ENCODE results near the gene RARG.
"Not testable (repeated sequence)": the region's sequence is repeated elsewhere in the genome, so short reads cannot be mapped to it uniquely, and the experiment has no call there.

Gene RARG

GRCh38 chr12:53176750-53177149, 55.3 kb downstream of the RARG start:
- TF ChIP-seq PAX5 (IDR thresholded peaks at IDR 0.05; ENCODE audit: insufficient read depth, low read length, severe bottlenecking) (no peak), POU2F2 (IDR thresholded peaks at IDR 0.05; ENCODE audit: low read depth, low read length) (no peak), POLR2A (IDR thresholded peaks at IDR 0.05; ENCODE audit: low read depth, low read length) (no peak)
- no peak for FAIRE-seq
- DNase-seq (ENCODE audit: insufficient read length, low spot score), result no peak

GRCh38 chr12:53174881-53175491, 57.0 kb downstream of the RARG start:
- TF ChIP-seq TAF1 (IDR thresholded peaks at IDR 0.05; ENCODE audit: low read depth, low read length), result no peak
- TF ChIP-seq POLR2AphosphoS5 (IDR thresholded peaks at IDR 0.05; ENCODE audit: low read depth, low read length), result no peak
- no peak for TF ChIP-seq SPI1 (IDR thresholded peaks at IDR 0.05; ENCODE audit: low read depth, low read length)
- TF ChIP-seq POU2F2 (IDR thresholded peaks at IDR 0.05; ENCODE audit: low read depth, low read length), result no peak
- TF ChIP-seq PAX5 (IDR thresholded peaks at IDR 0.05; ENCODE audit: insufficient read depth, low read length, severe bottlenecking), result no peak
- no peak for TF ChIP-seq POLR2A (IDR thresholded peaks at IDR 0.05; ENCODE audit: low read depth, low read length)
- no peak for DNase-seq (ENCODE audit: insufficient read length, low spot score)
- FAIRE-seq, result no peak

GRCh38 chr12:53173085-53173715, 58.8 kb downstream of the RARG start:
- FAIRE-seq, result no peak
- DNase-seq (ENCODE audit: insufficient read length, low spot score), result no peak
- TF ChIP-seq POU2F2 (IDR thresholded peaks at IDR 0.05; ENCODE audit: low read depth, low read length) (no peak), SPI1 (IDR thresholded peaks at IDR 0.05; ENCODE audit: low read depth, low read length) (no peak), POLR2AphosphoS5 (IDR thresholded peaks at IDR 0.05; ENCODE audit: low read depth, low read length) (no peak), PAX5 (IDR thresholded peaks at IDR 0.05; ENCODE audit: insufficient read depth, low read length, severe bottlenecking) (no peak), TAF1 (IDR thresholded peaks at IDR 0.05; ENCODE audit: low read depth, low read length) (no peak), POLR2A (IDR thresholded peaks at IDR 0.05; ENCODE audit: low read depth, low read length) (no peak)

- TF ChIP-seq SPI1 (IDR thresholded peaks at IDR 0.05; ENCODE audit: low read depth, low read length), result no peak
- no peak for TF ChIP-seq POLR2AphosphoS5 (IDR thresholded peaks at IDR 0.05; ENCODE audit: low read depth, low read length)
- no peak for TF ChIP-seq POU2F2 (IDR thresholded peaks at IDR 0.05; ENCODE audit: low read depth, low read length)
- TF ChIP-seq TAF1 (IDR thresholded peaks at IDR 0.05; ENCODE audit: low read depth, low read length), result no peak
- no peak for TF ChIP-seq POLR2A (IDR thresholded peaks at IDR 0.05; ENCODE audit: low read depth, low read length)
- TF ChIP-seq PAX5 (IDR thresholded peaks at IDR 0.05; ENCODE audit: insufficient read depth, low read length, severe bottlenecking), result no peak
- DNase-seq (ENCODE audit: insufficient read length, low spot score), result no peak
- no peak for FAIRE-seq
These were observed 59.7 kb downstream of the RARG start for GRCh38 chr12:53172352-53172751.

GRCh38 chr12:53171725-53172329, 60.2 kb downstream of the RARG start:
- DNase-seq (ENCODE audit: insufficient read length, low spot score), result no peak
- FAIRE-seq, result no peak
- TF ChIP-seq POLR2AphosphoS5 (IDR thresholded peaks at IDR 0.05; ENCODE audit: low read depth, low read length) (no peak), TAF1 (IDR thresholded peaks at IDR 0.05; ENCODE audit: low read depth, low read length) (no peak), PAX5 (IDR thresholded peaks at IDR 0.05; ENCODE audit: insufficient read depth, low read length, severe bottlenecking) (no peak), SPI1 (IDR thresholded peaks at IDR 0.05; ENCODE audit: low read depth, low read length) (no peak), POLR2A (IDR thresholded peaks at IDR 0.05; ENCODE audit: low read depth, low read length) (no peak), POU2F2 (IDR thresholded peaks at IDR 0.05; ENCODE audit: low read depth, low read length) (no peak)

- no peak for FAIRE-seq
These were observed 60.9 kb downstream of the RARG start for GRCh38 chr12:53170876-53171724.

GRCh38 chr12:53170215-53170614, 61.8 kb downstream of the RARG start:
- no peak for FAIRE-seq
- DNase-seq (ENCODE audit: insufficient read length, low spot score), result no peak
- TF ChIP-seq POU2F2 (IDR thresholded peaks at IDR 0.05; ENCODE audit: low read depth, low read length) (no peak), POLR2A (IDR thresholded peaks at IDR 0.05; ENCODE audit: low read depth, low read length) (no peak), PAX5 (IDR thresholded peaks at IDR 0.05; ENCODE audit: insufficient read depth, low read length, severe bottlenecking) (no peak), TAF1 (IDR thresholded peaks at IDR 0.05; ENCODE audit: low read depth, low read length) (no peak), POLR2AphosphoS5 (IDR thresholded peaks at IDR 0.05; ENCODE audit: low read depth, low read length) (no peak), SPI1 (IDR thresholded peaks at IDR 0.05; ENCODE audit: low read depth, low read length) (no peak)

More at GRCh38 chr12:53170876-53171724, 60.9 kb downstream of the RARG start:
- TF ChIP-seq PAX5 (IDR thresholded peaks at IDR 0.05; ENCODE audit: insufficient read depth, low read length, severe bottlenecking) (no peak), SPI1 (IDR thresholded peaks at IDR 0.05; ENCODE audit: low read depth, low read length) (no peak), POLR2AphosphoS5 (IDR thresholded peaks at IDR 0.05; ENCODE audit: low read depth, low read length) (no peak), POLR2A (IDR thresholded peaks at IDR 0.05; ENCODE audit: low read depth, low read length) (no peak), TAF1 (IDR thresholded peaks at IDR 0.05; ENCODE audit: low read depth, low read length) (no peak), POU2F2 (IDR thresholded peaks at IDR 0.05; ENCODE audit: low read depth, low read length) (no peak)
- no peak for DNase-seq (ENCODE audit: insufficient read length, low spot score)

GRCh38 chr12:53169644-53170043, 62.4 kb downstream of the RARG start:
- no peak for FAIRE-seq

GRCh38 chr12:53166837-53167236, 65.2 kb downstream of the RARG start:
- DNase-seq (ENCODE audit: insufficient read length, low spot score) (no peak), FAIRE-seq (no peak)
- TF ChIP-seq POLR2A (IDR thresholded peaks at IDR 0.05; ENCODE audit: low read depth, low read length) (no peak), POU2F2 (IDR thresholded peaks at IDR 0.05; ENCODE audit: low read depth, low read length) (no peak), SPI1 (IDR thresholded peaks at IDR 0.05; ENCODE audit: low read depth, low read length) (no peak), POLR2AphosphoS5 (IDR thresholded peaks at IDR 0.05; ENCODE audit: low read depth, low read length) (no peak), PAX5 (IDR thresholded peaks at IDR 0.05; ENCODE audit: insufficient read depth, low read length, severe bottlenecking) (no peak), TAF1 (IDR thresholded peaks at IDR 0.05; ENCODE audit: low read depth, low read length) (no peak)

More at GRCh38 chr12:53169644-53170043, 62.4 kb downstream of the RARG start:
- no peak for TF ChIP-seq PAX5 (IDR thresholded peaks at IDR 0.05; ENCODE audit: insufficient read depth, low read length, severe bottlenecking)
- no peak for TF ChIP-seq TAF1 (IDR thresholded peaks at IDR 0.05; ENCODE audit: low read depth, low read length)
- DNase-seq (ENCODE audit: insufficient read length, low spot score), result no peak

GRCh38 chr12:53163008-53163407, 69.0 kb downstream of the RARG start:
- not testable (repeated sequence) for DNase-seq (ENCODE audit: insufficient read length, low spot score); FAIRE-seq

Measured in GM12891 (cell line).